VCaP (cell line): Measurements from ENCODE around the gene LSMEM2.
A peak's percentile ranks its signal among the peaks of the same experiment; 100 is the strongest.

ENCODE experiments used
- H3K27ac ChIP-seq: fragments of 450-650 bp; 2 replicates; pipeline ENCODE4 v1.5.1; 2017
- TF ChIP-seq, protein P1 (sequence below): fragments of 450-650 bp; conservative IDR thresholded peaks from 2 replicates; pipeline ENCODE4 v1.5.1; 2017; ENCODE audit warnings: mild to moderate bottlenecking, moderate library complexity

The LSMEM2 gene

DNA sequence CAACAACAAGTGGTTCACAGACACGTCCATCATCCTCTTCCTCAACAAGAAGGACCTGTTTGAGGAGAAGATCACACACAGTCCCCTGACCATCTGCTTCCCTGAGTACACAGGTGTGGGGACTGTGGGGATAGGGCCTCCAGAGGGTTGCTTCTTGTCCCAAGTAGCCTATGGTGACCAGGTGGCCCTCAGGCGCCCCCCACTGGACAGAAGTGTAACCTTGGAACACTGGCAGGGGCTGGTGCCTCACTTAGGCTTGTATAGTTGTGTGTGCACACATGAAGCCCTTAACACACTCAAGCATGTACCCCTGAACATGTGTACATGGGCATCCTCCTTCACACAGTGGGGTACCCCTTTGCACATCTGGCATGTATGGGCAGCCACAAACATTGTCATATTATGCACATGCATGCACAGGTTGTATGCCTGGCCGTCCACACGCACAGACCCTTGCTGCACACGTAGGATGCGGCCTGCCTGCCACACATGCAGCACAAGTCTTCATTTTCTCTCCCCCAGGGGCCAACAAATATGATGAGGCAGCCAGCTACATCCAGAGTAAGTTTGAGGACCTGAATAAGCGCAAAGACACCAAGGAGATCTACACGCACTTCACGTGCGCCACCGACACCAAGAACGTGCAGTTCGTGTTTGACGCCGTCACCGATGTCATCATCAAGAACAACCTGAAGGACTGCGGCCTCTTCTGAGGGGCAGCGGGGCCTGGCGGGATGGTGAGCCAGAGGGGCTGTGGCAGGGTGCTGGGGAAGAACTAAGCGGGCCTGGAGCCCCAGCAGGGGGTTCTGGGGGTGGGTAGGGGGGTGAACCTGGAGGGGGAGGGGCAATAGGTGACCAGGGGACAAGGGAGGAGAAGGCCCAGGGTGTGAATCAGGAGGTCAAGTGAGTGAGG, 21.7 kb upstream of the LSMEM2 start:
- TF ChIP-seq, protein P1, sequence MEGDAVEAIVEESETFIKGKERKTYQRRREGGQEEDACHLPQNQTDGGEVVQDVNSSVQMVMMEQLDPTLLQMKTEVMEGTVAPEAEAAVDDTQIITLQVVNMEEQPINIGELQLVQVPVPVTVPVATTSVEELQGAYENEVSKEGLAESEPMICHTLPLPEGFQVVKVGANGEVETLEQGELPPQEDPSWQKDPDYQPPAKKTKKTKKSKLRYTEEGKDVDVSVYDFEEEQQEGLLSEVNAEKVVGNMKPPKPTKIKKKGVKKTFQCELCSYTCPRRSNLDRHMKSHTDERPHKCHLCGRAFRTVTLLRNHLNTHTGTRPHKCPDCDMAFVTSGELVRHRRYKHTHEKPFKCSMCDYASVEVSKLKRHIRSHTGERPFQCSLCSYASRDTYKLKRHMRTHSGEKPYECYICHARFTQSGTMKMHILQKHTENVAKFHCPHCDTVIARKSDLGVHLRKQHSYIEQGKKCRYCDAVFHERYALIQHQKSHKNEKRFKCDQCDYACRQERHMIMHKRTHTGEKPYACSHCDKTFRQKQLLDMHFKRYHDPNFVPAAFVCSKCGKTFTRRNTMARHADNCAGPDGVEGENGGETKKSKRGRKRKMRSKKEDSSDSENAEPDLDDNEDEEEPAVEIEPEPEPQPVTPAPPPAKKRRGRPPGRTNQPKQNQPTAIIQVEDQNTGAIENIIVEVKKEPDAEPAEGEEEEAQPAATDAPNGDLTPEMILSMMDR = peak; percentile 75
- no peak overlapping the region for H3K27ac ChIP-seq

DNA sequence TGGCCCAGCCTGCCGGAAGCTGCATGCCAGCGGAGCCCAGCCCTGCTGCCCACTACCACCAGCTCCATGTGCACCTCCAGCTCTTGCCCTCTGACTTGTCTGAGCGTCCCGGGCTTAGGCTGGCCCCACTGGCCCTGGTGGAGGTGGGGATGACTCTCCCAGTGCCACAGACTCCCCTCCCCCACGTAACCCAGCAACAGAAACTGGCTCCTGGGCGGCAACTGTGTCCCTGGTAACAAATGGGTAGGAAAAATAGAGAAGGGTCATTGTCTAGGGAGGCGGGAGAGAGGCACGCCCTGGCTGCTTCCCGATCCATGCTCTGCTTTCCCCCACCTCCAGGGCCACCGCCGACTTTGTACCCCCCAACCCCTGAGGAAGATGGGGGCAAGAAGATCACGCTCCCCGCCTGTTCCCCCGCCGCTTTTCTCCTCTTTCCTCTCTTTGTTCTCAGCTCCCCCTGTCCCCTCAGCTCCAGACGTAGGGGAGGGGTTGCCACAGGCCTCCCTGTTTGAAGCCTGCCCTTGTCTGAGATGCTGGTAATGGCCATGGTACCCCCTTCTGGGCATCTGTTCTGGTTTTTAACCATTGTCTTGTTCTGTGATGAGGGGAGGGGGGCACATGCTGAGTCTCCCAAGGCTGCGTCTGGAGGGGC, 20.7 kb upstream of the LSMEM2 start:
- TF ChIP-seq, protein P1 = no peak
- H3K27ac ChIP-seq = no peak overlapping the region; the same call in 1 of the 2 replicates

DNA sequence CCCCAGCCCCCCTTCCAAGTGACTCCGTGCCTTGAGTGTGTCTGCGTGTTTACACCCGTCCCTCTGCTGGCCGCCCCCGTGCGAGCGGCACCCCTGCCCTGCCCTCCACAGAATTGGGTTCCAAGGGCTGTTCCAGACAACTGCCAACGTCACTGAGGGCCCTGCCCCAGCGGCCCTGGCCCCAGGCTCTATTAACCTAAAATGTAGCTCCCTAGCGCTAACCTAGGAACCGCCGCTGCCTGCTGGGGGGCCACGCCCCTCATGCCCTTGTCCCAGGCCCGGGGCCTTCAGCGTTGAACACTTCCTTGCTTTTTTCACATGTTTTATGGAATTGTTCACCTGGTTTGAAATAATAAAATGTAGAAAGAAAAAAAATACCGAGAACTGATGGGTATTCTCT, 19.9 kb upstream of the LSMEM2 start:
- peak overlapping the region; percentile 93 for H3K27ac ChIP-seq
- TF ChIP-seq, protein P1 = no peak

DNA sequence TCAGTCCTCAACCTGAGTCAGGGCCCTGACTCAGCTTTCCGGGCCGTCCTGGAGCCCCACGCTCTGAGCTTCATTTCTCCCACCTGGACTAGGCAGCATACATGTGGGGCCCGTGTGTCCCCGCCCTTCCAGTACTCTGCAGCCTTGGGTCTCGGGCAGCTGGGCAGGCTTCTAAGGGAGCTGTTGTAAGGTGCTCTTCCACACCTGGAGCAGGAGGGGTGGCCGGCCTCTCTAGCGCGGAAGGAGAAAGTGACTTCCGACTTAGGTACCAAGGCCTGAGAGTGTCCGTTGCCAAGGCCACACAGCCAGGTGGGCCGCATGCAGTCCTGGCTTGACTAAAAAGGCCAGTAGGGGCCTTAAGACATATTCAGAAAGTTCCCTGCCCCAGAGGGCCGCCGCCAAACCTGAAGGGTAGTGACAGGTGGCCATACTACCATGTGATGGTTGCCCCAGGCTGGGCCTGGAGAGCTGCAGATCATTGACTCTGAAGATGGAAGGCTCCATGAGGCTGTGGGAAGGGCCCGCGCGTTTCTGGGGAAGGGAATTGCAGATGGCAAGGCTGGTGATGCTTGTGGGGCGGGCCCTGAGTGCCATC, 19.4 kb upstream of the LSMEM2 start:
- TF ChIP-seq, protein P1 = no peak
- H3K27ac ChIP-seq = peak overlapping the region; percentile 93

DNA sequence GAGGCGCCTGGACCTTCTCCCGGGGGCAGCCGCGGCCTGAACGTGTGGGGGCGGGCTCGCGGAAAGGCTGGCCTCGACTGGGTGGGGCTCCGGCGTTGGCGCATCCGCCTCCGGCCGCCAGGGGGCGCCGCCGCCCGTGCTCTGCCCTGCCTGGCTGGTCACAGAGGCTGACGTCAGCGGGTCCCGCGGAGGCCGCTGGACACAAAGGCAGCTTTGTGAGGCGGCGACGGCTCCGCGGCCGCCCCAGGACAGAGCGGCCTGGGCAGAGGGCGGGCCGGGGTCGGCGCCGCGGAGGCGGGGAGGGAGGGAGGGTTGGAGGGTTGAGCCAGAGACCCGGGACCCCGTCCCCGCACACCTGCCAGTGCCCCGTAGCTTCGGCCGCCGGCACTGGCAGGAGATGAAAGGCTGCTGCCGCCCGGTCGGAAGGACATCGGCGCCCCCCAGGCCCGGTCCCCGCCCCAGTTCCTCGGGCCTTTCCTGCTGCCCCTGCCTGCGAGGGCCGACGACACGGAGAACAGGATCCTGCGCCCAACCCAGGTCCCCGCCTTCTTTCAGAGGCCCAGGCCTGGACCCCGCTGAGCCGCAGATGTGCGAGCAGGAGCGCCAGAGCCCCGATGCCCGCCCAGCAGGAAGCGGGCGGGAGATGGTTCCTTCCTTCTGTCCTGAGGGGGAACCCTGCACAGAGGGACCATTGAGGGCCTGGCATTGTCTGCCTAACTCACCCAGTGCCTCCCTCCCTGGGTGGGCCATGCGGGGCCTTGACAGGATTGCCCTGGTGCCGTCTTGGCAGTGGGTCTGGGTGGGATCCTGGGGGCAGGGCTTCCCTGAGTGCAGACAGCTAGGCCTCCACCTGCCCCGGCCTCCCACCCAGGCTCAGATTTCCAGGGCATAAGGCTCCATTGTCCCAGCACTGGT, 18.6 kb upstream of the LSMEM2 start:
- peak overlapping the region; percentile 93 for H3K27ac ChIP-seq
- TF ChIP-seq, protein P1 = peak; percentile 99

DNA sequence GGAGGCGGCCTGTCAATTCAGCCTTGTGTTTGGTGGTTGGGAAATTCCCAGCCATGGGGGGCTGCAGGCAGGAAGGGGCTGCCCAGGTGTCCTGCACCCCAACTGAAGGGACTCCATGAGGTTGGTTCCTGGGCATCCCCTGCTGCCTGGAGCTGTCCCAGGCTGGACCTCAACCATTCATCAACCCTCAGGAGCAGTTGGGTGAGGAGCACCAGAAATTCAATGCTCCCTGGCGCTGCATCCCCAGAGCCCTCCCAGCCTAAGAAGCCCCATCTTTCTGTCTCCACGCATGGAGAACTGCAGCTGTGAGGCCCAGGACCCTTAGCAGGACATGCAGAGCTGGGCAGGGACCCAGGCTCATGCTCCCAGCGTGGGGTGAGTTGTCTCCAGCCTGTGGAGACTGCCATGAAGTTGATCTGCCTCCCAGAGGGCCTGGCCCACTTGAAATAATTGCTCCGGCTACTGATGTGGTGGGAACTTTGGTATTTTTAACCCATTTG, 17.9 kb upstream of the LSMEM2 start:
- peak overlapping the region; percentile 93 for H3K27ac ChIP-seq
- TF ChIP-seq, protein P1 = no peak
